GM23248 (cell line): ENCODE measurements around the gene SNX17.

Experiments
- EZH2 ChIP-seq: fragments of 200-600 bp; sonication (generic); IDR thresholded peaks from 2 replicates; pipeline ENCODE4 v1.6.1; 2018; ENCODE audit warnings: antibody characterized with exemption, mild to moderate bottlenecking; ENCODE audit not compliant: insufficient read depth, poor library complexity, severe bottlenecking
- EZH2phosphoT487 ChIP-seq: fragments of 200-600 bp; sonication (generic); IDR thresholded peaks from 2 replicates; pipeline ENCODE4 v1.6.1; 2018; ENCODE audit warnings: antibody characterized with exemption, moderate library complexity, mild to moderate bottlenecking, low read depth; ENCODE audit not compliant: insufficient read depth

DNA sequence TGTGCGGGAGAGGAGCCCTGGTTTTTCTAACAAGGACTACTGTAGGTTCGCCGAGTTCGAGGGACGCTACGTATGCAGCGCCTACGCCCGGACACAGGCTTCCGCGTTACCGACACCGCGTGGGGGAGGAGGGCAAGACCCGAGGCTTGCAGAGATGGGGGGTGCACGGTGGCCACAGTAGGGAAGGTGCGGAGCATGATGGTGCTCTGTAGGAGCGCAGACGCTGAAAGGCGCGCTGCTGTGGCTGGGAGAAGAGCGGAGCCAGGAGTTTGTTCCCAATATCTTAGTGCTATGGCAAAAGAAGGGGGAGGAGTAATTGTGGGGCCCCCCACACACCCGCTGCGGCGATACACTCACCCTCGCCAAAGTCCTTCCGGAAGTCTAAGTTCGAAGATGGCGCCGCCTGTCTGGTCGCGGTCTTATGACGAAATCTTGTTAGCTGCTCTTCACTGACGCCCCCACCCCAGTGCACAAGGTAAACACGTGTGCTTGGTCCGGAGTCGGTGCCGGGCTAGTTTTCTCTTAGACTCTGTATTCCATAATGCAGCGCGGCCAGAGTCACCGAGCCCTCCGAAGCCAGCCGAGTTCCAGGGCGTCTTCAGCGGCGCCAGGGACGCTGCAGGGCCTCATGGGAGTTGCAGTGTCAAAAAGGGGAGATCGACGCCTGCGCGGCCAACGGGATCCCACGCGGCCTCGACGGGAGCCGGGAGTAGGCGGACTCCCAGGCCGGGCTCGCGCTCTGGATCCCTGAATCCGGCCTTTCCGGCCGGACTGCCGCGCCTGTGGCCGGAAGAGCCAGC lies 13.8 kb upstream of the SNX17 start, which contains the start of gene GTF3C2:
- TF ChIP-seq EZH2phosphoT487: no peak
- TF ChIP-seq EZH2: no peak
